GM18519 (cell line): Measurements from ENCODE around the gene NTSR1.

ENCODE experiments used
- ATAC-seq: cut with Tn5 transposase; IDR thresholded peaks from one replicate; pipeline ENCODE4 v1.9.1; 2021; ENCODE audit warnings: mild to moderate bottlenecking, moderate library complexity; ENCODE audit not compliant: unreplicated experiment, low FRiP score

Gene NTSR1

GRCh38 chr20:62692801-62693523 lies 15.7 kb upstream of the NTSR1 start:
- no peak for ATAC-seq

- no peak for ATAC-seq
Observed at GRCh38 chr20:62693524-62693922, 15.1 kb upstream of the NTSR1 start.

GRCh38 chr20:62694106-62694505 lies 14.5 kb upstream of the NTSR1 start:
- no peak for ATAC-seq

- no peak for ATAC-seq
Observed at GRCh38 chr20:62694868-62695267, 13.8 kb upstream of the NTSR1 start.

- no peak for ATAC-seq
Observed at GRCh38 chr20:62695448-62696414, 12.9 kb upstream of the NTSR1 start.

- no peak for ATAC-seq
Observed at GRCh38 chr20:62696434-62696957, 12.1 kb upstream of the NTSR1 start.

- no peak for ATAC-seq
Observed at GRCh38 chr20:62696989-62697388, 11.6 kb upstream of the NTSR1 start.

GRCh38 chr20:62697468-62697912 lies 11.1 kb upstream of the NTSR1 start:
- no peak for ATAC-seq

- ATAC-seq: no peak
Observed at GRCh38 chr20:62698231-62698630, 10.4 kb upstream of the NTSR1 start.

- ATAC-seq: no peak
Observed at GRCh38 chr20:62699296-62699695, 9.3 kb upstream of the NTSR1 start.

- ATAC-seq: no peak
Observed at GRCh38 chr20:62699741-62700140, 8.9 kb upstream of the NTSR1 start.

GRCh38 chr20:62700261-62700930 lies 8.2 kb upstream of the NTSR1 start:
- no peak for ATAC-seq

GRCh38 chr20:62701161-62702012 lies 7.2 kb upstream of the NTSR1 start:
- ATAC-seq: no peak

GRCh38 chr20:62702013-62702300 lies 6.7 kb upstream of the NTSR1 start:
- no peak for ATAC-seq

- no peak for ATAC-seq
Observed at GRCh38 chr20:62702895-62703852, 5.5 kb upstream of the NTSR1 start.

- no peak for ATAC-seq
Observed at GRCh38 chr20:62703853-62704228, 4.8 kb upstream of the NTSR1 start.

GRCh38 chr20:62704341-62704948 lies 4.2 kb upstream of the NTSR1 start:
- ATAC-seq: no peak

GRCh38 chr20:62705627-62706026 lies 3.0 kb upstream of the NTSR1 start:
- no peak for ATAC-seq

GRCh38 chr20:62706344-62706743 lies 2.3 kb upstream of the NTSR1 start:
- ATAC-seq: no peak
